ACC112 (cell line): ENCODE results near the gene CCDC187.

Experiments
- H2AFZ ChIP-seq: fragments of 200-600 bp; sonication (generic); one replicate; pipeline ENCODE4 v1.6.0; 2017; ENCODE audit warnings: antibody characterized with exemption, low read length; ENCODE audit not compliant: unreplicated experiment
- H3K27ac ChIP-seq: fragments of 200-600 bp; sonication (generic); 2 replicates; pipeline ENCODE4 v1.5.1; 2014; ENCODE audit warnings: low read depth, mild to moderate bottlenecking, antibody characterized with exemption, low read length, moderate library complexity
- H3K27me3 ChIP-seq: fragments of 200-600 bp; sonication (generic); 2 replicates; pipeline ENCODE4 v1.6.1; 2014; ENCODE audit warnings: mild to moderate bottlenecking, antibody characterized with exemption, low read length, moderate library complexity, mixed read lengths; ENCODE audit not compliant: insufficient read depth
- H3K36me3 ChIP-seq: fragments of 200-600 bp; sonication (generic); 2 replicates; pipeline ENCODE4 v1.6.1; 2016; ENCODE audit warnings: mild to moderate bottlenecking, antibody characterized with exemption, low read length, moderate library complexity, mixed read lengths; ENCODE audit not compliant: insufficient read depth
- H3K4me1 ChIP-seq: fragments of 200-600 bp; sonication (generic); one replicate; pipeline ENCODE4 v1.6.1; 2016; ENCODE audit warnings: low read length, mixed read lengths; ENCODE audit not compliant: insufficient read depth, unreplicated experiment, control insufficient read depth
- H3K4me3 ChIP-seq: fragments of 200-600 bp; sonication (generic); 2 replicates; pipeline ENCODE4 v1.5.1; 2014; ENCODE audit warnings: mild to moderate bottlenecking, low read depth, low read length
- H3K79me2 ChIP-seq: fragments of 200-600 bp; sonication (generic); one replicate; pipeline ENCODE4 v1.6.0; 2016; ENCODE audit warnings: low read length; ENCODE audit not compliant: control insufficient read depth, unreplicated experiment, insufficient read depth

The CCDC187 gene

GRCh38 chr9:136289651-136290507 is 14.0 kb downstream of the CCDC187 start:
- H3K4me3 ChIP-seq: no peak overlapping the region
- H3K36me3 ChIP-seq: no peaks in the 10 kb centered on the region
- H3K4me1 ChIP-seq: no peaks in the 10 kb centered on the region
- no peak overlapping the region for H2AFZ ChIP-seq
- H3K27me3 ChIP-seq: peaks cover 13% of the 10 kb centered on the region
- no peak overlapping the region for H3K27ac ChIP-seq
- no peaks in the 10 kb centered on the region for H3K79me2 ChIP-seq

DNA sequence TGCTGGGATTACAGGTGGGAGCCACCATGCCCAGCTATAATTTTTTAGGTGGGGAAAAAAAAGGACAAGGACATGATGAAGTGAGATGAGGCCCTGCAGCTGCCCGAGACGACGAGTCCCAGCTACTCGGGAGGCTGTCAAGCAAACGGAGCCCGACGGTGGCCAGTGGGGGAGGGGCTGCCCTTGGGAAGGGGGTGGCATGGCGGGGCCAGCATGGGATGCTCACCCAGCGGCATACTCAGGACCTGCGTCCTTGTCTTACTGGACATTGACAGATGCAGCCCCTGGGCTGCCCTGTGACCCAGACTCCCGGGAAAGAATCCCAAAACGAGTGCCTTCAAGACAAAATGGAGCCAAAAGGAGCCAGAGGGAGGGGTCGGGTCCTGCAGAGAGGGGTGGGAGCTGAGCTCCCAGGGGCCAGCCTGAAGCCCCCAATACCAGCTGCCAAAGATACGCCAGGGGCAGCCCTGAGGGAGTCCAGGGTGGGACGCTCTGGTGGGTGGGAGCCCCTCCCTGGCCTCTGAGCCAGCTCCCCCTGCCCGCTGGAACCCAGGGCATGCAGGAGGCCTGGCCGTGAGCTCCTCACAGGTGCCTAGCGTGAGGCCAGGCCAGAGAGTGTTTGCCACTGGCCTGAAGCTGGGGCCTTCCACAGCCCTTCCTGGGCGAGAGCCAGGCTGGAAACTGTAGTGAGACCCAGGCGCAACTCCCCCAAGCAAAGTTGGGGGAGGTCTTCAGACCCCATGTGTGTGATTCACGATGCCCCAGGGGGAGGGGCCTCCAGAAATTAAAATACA is 15.7 kb downstream of the CCDC187 start:
- no peaks in the 10 kb centered on the region for H3K36me3 ChIP-seq
- H2AFZ ChIP-seq: no peak overlapping the region
- no peak overlapping the region for H3K4me3 ChIP-seq
- no peaks in the 10 kb centered on the region for H3K79me2 ChIP-seq
- H3K4me1 ChIP-seq: no peaks in the 10 kb centered on the region
- H3K27me3 ChIP-seq: peaks cover 13% of the 10 kb centered on the region
- H3K27ac ChIP-seq: no peak overlapping the region

DNA sequence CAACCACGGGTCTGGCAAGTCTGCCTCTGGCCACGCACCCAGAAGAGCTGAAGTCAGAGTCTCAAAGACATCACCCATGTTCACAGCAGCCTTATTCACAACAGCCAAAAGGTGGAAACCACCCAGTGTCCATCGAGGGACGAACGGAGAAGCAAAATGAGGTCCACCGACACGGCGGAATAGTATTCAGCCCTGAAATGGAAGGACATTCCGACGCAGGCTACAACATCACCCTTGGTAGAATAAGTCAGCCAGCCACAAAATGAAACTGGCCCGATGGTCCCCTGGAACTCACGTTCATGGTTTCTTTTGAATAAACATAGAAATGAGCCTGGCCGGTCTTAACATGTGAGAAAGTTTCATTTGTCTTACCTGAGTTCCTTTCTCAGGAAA is 16.9 kb downstream of the CCDC187 start:
- Histone ChIP-seq H3K36me3 (no peaks in the 10 kb centered on the region), H3K27ac (no peak overlapping the region), H2AFZ (no peak overlapping the region), H3K4me3 (no peak overlapping the region), H3K27me3 (peaks cover 13% of the 10 kb centered on the region), H3K4me1 (no peaks in the 10 kb centered on the region), H3K79me2 (no peaks in the 10 kb centered on the region)

DNA sequence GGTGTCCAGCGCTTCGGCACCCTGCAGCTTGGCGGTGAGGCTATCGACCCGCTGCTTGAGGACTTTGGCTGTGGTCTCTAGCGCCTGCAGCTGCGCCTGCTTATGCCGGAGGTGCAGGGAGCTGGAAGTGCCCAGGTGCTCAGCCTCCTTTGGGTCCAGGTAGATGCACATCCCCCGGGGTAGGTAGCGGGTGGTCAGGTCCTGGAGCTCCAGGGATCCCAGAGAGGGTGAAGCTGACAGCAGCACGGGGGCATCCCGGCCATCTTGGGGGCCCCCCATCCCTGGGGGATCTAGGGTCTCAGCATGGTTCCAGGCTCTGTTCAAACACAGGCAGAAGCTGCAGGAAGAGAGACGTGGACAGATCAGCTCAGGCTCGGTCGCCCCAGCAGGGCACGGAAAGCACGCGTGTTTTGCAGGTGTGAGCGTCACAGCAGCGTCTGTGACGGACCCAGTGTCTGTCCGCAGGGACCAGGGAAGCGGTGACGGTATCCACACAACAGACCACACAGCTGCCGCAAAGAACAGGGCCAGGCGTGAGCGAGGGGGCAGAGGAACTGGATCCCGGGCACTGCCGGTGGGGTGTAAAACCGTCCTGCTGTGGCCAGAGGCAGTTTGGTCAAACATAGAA is 17.4 kb downstream of the CCDC187 start:
- H3K4me1 ChIP-seq: no peaks in the 10 kb centered on the region
- H3K79me2 ChIP-seq: no peaks in the 10 kb centered on the region
- H3K36me3 ChIP-seq: no peaks in the 10 kb centered on the region
- H3K27ac ChIP-seq: no peak overlapping the region
- H3K4me3 ChIP-seq: no peak overlapping the region
- peaks cover 13% of the 10 kb centered on the region for H3K27me3 ChIP-seq
- H2AFZ ChIP-seq: no peak overlapping the region

DNA sequence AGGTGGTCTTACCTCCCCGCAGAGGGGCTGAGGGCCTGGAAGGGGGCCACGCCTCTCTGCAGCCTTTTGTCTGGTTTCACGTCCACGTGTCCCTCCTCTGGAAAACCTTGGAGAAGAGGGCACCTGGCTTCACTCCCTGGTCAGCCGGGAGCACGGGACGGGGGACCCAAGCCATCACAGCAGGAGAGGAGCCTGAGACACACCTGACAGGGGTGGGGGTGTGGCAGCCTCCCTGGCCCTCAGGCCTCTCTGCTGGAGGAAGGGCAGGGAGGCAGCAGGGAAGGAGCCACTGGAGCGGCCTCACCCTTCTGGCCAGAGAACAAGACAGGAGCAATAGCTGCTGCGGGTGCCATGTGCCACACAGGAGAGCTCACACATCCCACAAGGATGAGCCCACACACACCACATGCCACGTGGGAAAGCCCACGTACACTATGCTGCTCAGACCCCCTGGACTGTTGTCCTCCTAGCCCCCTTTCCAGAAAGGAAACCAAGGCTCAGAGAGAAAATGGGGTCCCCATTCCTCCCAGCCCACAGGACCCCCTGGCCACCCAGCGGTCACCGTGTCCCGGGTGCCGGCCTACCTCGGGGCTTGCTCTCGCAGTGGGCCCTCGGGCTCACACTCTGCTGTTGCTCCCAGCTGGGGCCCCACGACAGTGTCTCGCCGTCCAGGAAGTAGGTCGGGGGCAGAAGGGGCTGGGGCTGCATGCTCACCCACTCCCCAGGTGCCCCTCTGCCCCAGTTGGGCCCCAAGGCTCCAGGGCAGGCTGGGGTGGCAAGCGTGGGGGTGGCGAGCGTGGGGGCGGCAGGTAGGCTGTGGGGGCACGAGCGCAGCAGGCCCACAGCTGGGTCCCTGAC is 18.2 kb downstream of the CCDC187 start:
- H3K4me3 ChIP-seq: no peak overlapping the region
- H3K27ac ChIP-seq: no peak overlapping the region
- H3K27me3 ChIP-seq: peaks cover 13% of the 10 kb centered on the region
- no peaks in the 10 kb centered on the region for H3K36me3 ChIP-seq
- no peaks in the 10 kb centered on the region for H3K4me1 ChIP-seq
- no peak overlapping the region for H2AFZ ChIP-seq
- no peaks in the 10 kb centered on the region for H3K79me2 ChIP-seq

DNA sequence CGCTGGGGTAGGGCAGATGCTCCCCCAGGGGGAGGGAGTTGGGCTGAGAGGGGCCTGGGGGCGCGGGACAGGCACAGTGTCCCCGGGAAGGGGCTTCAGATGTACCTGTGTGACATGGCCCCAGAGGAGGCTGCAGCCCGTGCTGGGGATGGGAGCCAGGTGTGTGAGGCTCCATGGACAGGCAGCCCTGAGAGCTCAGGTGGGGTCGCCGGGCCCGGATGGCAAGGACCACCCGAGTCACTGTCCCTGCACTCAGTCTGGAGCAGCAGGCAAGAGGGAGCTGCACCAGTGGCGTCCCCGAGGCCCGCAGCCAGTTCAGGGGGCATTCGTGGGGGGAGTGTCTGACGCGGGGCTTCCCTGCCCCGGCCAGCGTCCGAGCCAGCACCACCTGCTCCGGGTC is 18.9 kb downstream of the CCDC187 start:
- Histone ChIP-seq H3K79me2 (no peaks in the 10 kb centered on the region), H2AFZ (no peak overlapping the region), H3K27me3 (peaks cover 16% of the 10 kb centered on the region), H3K4me3 (no peak overlapping the region), H3K27ac (no peak overlapping the region), H3K4me1 (no peaks in the 10 kb centered on the region), H3K36me3 (no peaks in the 10 kb centered on the region)

DNA sequence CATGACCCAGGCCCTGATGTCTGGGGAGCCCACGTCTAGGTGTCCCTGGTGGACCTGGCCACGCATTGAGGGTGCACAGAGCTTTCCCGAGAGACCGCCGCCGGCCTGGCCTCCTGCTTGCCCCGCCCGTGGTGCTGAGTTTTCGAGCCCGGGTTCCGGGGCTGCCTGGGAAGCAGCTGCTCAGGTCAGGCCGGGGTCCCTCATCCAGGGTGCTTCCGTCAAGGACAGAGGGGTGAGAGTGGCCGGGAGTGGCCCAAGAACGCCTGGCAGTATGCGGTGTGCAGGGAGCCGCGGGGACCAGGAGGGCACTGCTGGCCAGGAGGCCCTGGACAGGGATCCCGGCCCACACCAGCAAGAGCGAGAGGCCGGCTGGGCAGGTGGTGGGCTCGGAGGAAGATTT is 19.6 kb downstream of the CCDC187 start:
- peaks cover 22% of the 10 kb centered on the region for H3K27me3 ChIP-seq
- no peaks in the 10 kb centered on the region for H3K4me1 ChIP-seq
- no peak overlapping the region for H3K4me3 ChIP-seq
- no peak overlapping the region for H2AFZ ChIP-seq
- no peaks in the 10 kb centered on the region for H3K36me3 ChIP-seq
- no peak overlapping the region for H3K27ac ChIP-seq
- H3K79me2 ChIP-seq: no peaks in the 10 kb centered on the region

DNA sequence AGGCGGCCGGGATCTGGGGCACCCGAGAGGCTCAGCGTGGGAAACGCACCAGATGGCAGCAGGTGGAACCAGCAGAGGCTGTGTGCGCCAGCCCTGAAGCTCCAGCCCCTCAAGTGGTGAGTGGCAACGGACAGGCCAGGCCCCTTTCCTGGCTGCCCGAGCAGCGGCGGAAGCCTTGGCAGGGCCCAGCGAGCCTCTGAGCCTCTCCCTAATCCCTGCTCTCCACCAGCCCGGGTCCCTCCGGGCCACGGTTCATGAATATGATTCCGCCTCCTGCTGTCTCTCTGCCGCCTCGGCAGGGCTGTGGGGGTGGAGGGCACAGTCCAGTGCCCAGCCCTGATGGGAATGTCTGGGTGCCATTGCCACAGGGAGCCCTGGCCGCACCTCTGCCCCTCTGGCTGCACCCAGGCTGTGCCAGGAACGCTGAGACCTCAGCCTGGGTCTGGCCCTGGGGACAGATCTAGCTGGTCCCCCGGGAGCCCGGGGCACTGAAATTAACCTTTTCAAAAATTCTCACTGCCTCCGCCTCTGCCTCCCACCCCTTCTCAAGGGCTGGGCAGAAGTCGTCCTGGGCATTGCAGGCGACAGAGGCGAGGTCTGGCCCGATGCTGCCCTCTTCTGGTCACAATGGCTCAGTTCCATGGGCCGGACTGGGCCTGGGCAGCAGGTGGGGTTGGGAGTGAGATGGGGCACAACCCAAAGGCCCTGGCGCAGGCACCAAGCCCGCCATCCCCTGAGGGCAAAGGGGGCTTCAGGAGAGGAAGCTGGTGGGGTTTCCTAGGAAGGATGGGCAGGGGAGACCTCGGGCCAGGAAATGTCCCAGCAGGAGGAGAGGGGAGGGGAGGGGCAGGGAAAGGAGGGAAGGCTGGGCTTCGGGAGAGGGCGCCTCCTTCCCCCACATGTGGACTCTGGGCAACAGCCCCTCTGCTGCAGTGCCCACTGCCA is 20.3 kb downstream of the CCDC187 start:
- Histone ChIP-seq H3K4me3 (peak overlapping the region; percentile 69), H3K4me1 (no peaks in the 10 kb centered on the region), H3K79me2 (no peaks in the 10 kb centered on the region), H3K36me3 (no peaks in the 10 kb centered on the region), H3K27me3 (peaks cover 25% of the 10 kb centered on the region), H2AFZ (no peak overlapping the region), H3K27ac (no peak overlapping the region)

GRCh38 chr9:136282272-136282861 is 21.5 kb downstream of the CCDC187 start:
- H3K4me1 ChIP-seq: no peaks in the 10 kb centered on the region
- H2AFZ ChIP-seq: no peak overlapping the region
- no peak overlapping the region for H3K27ac ChIP-seq
- peaks cover 22% of the 10 kb centered on the region; the same call in 1 of the 2 replicates for H3K27me3 ChIP-seq
- H3K36me3 ChIP-seq: no peaks in the 10 kb centered on the region
- no peaks in the 10 kb centered on the region for H3K79me2 ChIP-seq
- H3K4me3 ChIP-seq: no peak overlapping the region
